GM12801 (cell line): ENCODE results near the gene CDC42BPB.

Experiments used
- TF ChIP-seq, protein P1 (sequence below): IDR thresholded peaks from one replicate; pipeline ENCODE4 v1.5.1; 2011; ENCODE audit warnings: control low read depth; ENCODE audit not compliant: insufficient read length; ENCODE audit errors: extremely low read depth

CDC42BPB gene

DNA sequence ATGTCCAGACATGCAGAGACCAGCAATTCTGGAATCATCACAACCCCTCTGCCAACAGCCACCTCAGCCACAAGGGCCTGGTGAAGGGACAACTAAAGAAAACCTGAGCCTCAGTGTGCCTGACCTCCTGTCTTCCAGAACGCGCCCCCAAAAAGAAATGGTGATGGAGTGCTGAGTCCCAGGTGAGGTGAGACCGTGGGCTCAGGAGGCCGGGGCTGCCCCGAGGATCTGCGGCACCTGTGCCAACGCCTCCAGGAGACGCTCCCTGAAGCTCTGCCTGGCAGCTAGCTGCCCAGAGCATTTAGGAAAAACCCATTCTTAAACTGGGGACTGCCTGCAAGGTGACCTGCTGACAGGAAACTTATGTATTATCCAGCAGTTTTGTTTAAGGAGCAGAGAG is 51.2 kb downstream of the CDC42BPB start:
- TF ChIP-seq, protein P1, sequence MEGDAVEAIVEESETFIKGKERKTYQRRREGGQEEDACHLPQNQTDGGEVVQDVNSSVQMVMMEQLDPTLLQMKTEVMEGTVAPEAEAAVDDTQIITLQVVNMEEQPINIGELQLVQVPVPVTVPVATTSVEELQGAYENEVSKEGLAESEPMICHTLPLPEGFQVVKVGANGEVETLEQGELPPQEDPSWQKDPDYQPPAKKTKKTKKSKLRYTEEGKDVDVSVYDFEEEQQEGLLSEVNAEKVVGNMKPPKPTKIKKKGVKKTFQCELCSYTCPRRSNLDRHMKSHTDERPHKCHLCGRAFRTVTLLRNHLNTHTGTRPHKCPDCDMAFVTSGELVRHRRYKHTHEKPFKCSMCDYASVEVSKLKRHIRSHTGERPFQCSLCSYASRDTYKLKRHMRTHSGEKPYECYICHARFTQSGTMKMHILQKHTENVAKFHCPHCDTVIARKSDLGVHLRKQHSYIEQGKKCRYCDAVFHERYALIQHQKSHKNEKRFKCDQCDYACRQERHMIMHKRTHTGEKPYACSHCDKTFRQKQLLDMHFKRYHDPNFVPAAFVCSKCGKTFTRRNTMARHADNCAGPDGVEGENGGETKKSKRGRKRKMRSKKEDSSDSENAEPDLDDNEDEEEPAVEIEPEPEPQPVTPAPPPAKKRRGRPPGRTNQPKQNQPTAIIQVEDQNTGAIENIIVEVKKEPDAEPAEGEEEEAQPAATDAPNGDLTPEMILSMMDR: no peak

DNA sequence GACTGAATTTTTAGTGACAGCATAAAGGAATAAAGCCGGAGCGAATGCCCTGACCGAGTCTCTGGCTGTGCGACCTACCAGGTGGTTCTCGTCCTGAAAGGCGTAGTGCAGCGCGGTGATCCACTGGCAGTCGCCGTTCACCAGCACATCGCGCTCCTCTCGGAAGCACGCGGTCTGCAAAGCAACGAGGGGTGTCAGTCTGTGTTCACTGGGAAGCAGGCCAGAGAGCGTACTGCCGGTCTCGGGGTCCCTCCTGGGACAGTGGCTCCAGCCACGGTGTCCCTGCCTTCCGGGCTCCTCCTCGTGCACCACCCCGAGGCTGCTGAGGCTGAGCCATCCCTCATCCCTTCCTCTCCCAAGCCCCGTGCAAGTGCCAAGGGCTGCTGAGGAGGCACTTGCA is 53.5 kb downstream of the CDC42BPB start:
- TF ChIP-seq, protein P1: no peak

DNA sequence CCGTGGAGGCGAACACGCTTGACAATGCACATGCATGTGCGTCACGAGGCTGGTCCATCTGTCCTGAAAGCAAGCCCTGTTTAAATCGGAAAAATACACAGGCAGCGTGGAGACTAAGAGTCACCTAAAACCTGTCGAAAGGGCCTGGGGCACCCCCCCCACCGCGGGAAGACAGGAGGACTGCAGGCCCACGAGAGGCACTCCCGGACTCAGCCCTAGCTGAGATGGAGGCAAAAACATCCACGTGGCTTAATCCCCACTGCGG is 54.1 kb downstream of the CDC42BPB start:
- TF ChIP-seq, protein P1: no peak

DNA sequence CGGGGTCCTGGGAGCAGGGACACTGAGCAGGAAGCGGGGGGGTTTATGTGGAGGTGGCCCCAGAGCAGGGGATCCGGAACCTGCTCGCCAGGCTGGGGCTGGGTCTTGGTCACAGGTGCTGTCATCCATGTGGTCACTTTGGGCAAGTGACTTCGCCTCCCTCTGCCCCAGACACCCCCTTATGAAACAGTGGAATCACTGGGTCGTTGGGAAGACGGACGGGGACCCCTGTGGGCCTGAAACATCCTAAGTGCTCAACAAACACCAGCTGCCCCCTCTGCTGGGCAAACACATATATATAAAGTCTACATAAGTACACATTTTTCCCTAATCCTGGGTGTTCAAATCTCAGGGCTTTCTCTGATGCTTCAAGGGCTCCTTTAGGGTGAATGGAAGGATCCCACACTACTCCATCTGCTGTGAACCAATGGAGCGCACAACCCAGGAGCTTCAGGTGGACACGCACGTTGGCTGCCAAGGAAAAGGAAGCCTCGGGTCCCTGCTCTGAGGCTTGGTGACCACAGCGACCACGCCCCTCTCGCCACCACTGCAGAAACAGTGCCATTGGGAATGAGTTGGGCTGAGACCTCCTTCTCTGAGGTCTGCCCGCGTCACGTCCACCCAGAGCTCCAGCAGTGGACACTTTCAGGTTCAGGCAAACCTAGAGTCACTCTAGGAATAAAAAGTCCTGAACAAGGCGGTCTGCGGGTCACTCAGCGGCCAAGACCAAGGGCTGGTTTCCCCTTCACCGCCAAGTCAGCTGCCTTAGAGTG is 54.6 kb downstream of the CDC42BPB start:
- TF ChIP-seq, protein P1: no peak

DNA sequence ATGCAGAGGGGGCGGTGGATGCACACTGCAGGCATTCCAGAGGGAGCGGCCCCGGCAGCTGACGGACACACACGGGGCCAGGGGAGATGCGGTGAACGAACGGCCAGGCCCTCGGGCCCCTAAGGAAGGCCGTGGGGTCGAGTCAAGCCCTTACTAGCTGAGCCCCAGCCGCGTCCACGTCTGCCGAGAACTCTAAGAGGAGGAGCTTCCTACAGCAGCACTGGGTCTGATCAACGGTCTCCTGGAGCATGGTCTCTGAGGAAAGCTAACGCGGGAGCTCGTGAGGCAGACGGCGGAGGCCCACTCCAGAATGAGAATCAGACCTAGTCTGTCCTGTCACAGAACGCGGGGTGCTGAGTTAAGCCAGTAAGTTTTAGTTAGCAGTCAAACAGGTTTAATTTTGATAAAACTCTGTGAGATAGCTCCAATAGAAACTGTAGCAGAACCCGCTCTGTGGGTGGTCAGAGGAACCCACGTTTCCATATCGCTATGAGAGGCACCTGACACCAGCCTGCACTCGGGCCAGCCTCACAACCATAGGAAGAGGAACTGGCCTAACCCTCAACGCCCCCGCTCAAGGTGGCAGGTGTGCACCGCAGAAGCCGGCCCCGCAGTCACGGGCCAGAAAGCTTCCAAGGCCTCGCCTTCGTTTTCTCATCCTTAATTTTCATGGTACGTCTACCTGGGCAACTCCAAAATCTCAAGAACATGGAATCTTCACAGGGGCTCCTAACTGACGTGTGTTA is 55.5 kb downstream of the CDC42BPB start:
- TF ChIP-seq, protein P1: no peak

DNA sequence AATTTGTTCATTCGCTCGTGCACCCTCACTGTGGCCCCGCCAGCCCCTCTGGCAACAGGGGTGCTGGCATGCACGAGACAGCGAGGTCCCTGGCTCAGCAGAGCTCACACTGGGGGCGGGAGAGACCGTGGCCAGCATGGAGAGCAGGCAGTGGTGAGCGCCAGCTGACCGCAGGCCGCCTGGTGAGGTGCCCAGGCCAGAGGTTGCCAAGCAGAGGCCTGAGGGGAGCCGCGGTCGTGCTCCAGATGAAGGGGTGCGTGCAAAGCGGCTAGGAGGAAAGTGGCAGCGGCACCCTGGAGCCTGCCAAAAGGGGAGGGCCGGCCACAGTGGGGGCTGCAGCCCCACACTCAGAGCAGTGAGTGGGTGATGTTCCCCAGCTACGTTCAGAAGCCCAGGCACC is 56.1 kb downstream of the CDC42BPB start:
- TF ChIP-seq, protein P1: no peak

DNA sequence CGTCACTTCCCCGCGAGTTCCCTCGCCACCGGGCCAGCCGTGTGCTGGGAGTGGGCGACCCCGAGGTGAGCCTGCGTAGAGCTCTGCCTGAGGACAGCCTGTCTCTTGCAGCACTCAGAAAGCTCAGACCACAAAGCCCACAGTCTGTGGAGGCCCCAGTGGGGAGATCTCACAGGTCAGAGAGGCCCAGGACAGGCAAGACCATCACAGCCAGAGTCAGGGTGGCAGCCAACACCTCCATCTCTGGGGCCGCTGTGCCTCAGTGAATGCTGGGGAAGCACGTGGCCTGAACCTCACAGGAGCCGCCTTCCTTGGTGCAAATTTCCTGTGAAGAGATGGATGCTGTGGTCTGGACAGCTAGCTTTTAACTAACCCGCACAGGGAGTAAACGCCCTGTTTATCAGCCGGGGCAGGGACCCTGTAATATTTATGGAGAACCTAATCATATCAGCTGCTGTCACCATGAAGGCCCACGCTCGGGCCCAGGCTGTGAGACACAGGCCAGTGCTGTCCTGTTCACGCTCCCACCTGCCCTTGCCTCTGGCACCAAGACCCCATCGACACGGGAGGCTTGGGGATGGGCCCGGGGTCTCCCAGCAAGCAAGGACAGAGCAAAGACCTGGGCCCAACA is 56.9 kb downstream of the CDC42BPB start:
- TF ChIP-seq, protein P1: no peak
